Activated T-cell treated with anti-CD3 and anti-CD28 coated beads for 4 hours (primary cell): ENCODE results near the gene ZNF385D.

Source experiments
- DNase-seq: peaks from one replicate; pipeline ENCODE4 v3.0.0-alpha.2; 2020

ZNF385D gene

GRCh38 chr3:21587894-21588293 lies 163.1 kb downstream of the ZNF385D start:
- DNase-seq: no peak

- DNase-seq: no peak
These were observed 165.7 kb downstream of the ZNF385D start for GRCh38 chr3:21585216-21585740.

- DNase-seq: no peak
These were observed 177.7 kb downstream of the ZNF385D start for GRCh38 chr3:21573291-21573690.

GRCh38 chr3:21564531-21564930 lies 186.5 kb downstream of the ZNF385D start:
- DNase-seq: no peak

- no peak for DNase-seq
These were observed 188.8 kb downstream of the ZNF385D start for GRCh38 chr3:21562243-21562642.

- DNase-seq: no peak
These were observed 189.5 kb downstream of the ZNF385D start for GRCh38 chr3:21561472-21561871.

GRCh38 chr3:21551019-21551418 lies 200.0 kb downstream of the ZNF385D start:
- DNase-seq: no peak

- no peak for DNase-seq
These were observed 206.9 kb downstream of the ZNF385D start for GRCh38 chr3:21544076-21544462.

- no peak for DNase-seq
These were observed 207.5 kb downstream of the ZNF385D start for GRCh38 chr3:21543380-21544075.

- no peak for DNase-seq
These were observed 208.2 kb downstream of the ZNF385D start for GRCh38 chr3:21542656-21543379.

GRCh38 chr3:21540265-21540664 lies 210.7 kb downstream of the ZNF385D start:
- DNase-seq: no peak

GRCh38 chr3:21534462-21534861 lies 216.5 kb downstream of the ZNF385D start:
- DNase-seq: no peak

GRCh38 chr3:21533002-21533401 lies 218.0 kb downstream of the ZNF385D start:
- DNase-seq: no peak

GRCh38 chr3:21531909-21532308 lies 219.1 kb downstream of the ZNF385D start:
- no peak for DNase-seq

GRCh38 chr3:21528291-21528995 lies 222.6 kb downstream of the ZNF385D start:
- no peak for DNase-seq

- DNase-seq: no peak
These were observed 224.5 kb downstream of the ZNF385D start for GRCh38 chr3:21526461-21526860.

GRCh38 chr3:21524133-21524532 lies 226.9 kb downstream of the ZNF385D start:
- no peak for DNase-seq

- DNase-seq: no peak
These were observed 230.7 kb downstream of the ZNF385D start for GRCh38 chr3:21520106-21520963.

- DNase-seq: no peak
These were observed 233.8 kb downstream of the ZNF385D start for GRCh38 chr3:21517184-21517583.

- DNase-seq: no peak
These were observed 235.6 kb downstream of the ZNF385D start for GRCh38 chr3:21515417-21515816.

GRCh38 chr3:21509731-21510470 lies 241.1 kb downstream of the ZNF385D start:
- DNase-seq: no peak

- no peak for DNase-seq
These were observed 242.8 kb downstream of the ZNF385D start for GRCh38 chr3:21508246-21508645.
